Adrenal gland (tissue), 5 donors: ENCODE measurements around the gene CLASRP.
"Not testable (repeated sequence)": the region's sequence is repeated elsewhere in the genome, so short reads cannot be mapped to it uniquely, and the experiment has no call there.

ENCODE experiments used
- POLR2A ChIP-seq, 2 donors: fragments of 450-650 bp; IDR thresholded peaks; one replicate each; pipeline ENCODE4 v1.6.1; 2017; ENCODE audit warnings: antibody characterized with exemption in 2 of 2, mild to moderate bottlenecking in 2 of 2, moderate library complexity in 1 of 2
- TF ChIP-seq, protein P1 (sequence below), 6 experiments: fragments of 450-650 bp in 4 of 6; fragments of 200-600 bp in 2 of 6; sonication (generic) in 1 of 6; IDR thresholded peaks; 1 replicate in 5 of 6; 2 replicates in 1 of 6; pipeline versions ENCODE4 v1.5.1 to v1.8.0; 2016 to 2021; ENCODE audit warnings: antibody characterized with exemption in 6 of 6, mild to moderate bottlenecking in 2 of 6, moderate library complexity in 1 of 6
- donor health status: DM: no; HTN: no; CAD: no.

DNA sequence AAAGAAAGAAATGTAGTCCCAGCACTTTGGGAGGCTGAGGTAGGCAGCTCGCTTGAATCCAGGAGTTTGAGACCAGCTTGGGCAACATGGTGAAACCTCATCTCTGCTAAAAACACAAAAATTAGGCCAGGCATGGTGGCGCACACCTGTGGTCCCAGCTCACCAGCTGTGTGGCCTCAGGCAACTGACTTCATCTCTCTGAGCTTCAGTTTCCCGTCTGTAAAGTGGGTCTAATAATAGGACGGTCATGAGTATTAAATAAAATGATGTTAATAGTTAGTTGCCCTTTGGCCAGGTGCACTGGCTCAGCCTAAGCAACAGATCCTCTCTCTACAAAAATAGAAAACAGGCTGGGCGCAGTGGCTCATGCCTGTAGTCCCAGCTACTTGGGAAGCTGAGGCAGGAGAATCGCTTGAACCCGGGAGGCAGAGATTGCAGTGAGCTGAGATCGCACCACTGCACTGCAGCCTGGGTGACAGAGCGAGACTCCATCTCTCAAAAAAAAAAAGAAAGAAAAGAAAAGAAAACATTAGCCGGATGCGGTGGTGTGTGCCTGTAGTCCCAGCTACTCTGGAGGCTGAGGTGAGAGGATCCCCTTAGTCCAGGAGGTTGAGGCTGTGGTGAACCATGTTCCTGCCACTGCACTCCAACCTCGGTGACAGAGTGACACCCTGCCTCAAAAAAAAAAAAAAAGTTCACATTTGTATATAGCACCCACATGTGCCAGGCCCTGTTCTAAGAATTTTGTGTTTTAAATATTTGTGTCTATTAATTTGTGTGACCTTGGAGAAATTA lies 39.5 kb upstream of the CLASRP start:
- not testable (repeated sequence) for TF ChIP-seq POLR2A (IDR thresholded peaks at IDR 0.05)
- TF ChIP-seq, protein P1, sequence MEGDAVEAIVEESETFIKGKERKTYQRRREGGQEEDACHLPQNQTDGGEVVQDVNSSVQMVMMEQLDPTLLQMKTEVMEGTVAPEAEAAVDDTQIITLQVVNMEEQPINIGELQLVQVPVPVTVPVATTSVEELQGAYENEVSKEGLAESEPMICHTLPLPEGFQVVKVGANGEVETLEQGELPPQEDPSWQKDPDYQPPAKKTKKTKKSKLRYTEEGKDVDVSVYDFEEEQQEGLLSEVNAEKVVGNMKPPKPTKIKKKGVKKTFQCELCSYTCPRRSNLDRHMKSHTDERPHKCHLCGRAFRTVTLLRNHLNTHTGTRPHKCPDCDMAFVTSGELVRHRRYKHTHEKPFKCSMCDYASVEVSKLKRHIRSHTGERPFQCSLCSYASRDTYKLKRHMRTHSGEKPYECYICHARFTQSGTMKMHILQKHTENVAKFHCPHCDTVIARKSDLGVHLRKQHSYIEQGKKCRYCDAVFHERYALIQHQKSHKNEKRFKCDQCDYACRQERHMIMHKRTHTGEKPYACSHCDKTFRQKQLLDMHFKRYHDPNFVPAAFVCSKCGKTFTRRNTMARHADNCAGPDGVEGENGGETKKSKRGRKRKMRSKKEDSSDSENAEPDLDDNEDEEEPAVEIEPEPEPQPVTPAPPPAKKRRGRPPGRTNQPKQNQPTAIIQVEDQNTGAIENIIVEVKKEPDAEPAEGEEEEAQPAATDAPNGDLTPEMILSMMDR (IDR thresholded peaks at IDR 0.05): not testable (repeated sequence)
